Measurements from ENCODE around the gene NCOA5. TPM values are rescaled to one million over a fixed set of nuclear protein-coding genes. Genes with fewer than 3 reads are reported as not detected.

NCOA5 gene
- total RNA-seq, 1 donor from 2014 or later = 40.2 TPM

GRCh38 chr20:46122516-46123481 is 33.0 kb upstream of the NCOA5 start:
- Mint-ChIP-seq H3K36me3 (no peaks in the 10 kb centered on the region), H3K9me3 (no peaks in the 10 kb centered on the region), H3K27ac (no peak overlapping the region), H3K4me3 (no peak overlapping the region), H3K4me1 (peaks cover 4% of the 10 kb centered on the region), H3K27me3 (ENCODE audit: low read depth) (peaks cover 20% of the 10 kb centered on the region)
- DNase-seq (ENCODE audit: low spot score in 2 of 2, unreplicated experiment in 2 of 2) = no peak
- TF ChIP-seq CTCF (IDR thresholded peaks at IDR 0.05; ENCODE audit: unreplicated experiment) = no peak

GRCh38 chr20:46122071-46122470 is 32.3 kb upstream of the NCOA5 start:
- no peak for TF ChIP-seq CTCF (IDR thresholded peaks at IDR 0.05; ENCODE audit: unreplicated experiment)
- no peak overlapping the region for H3K27ac Mint-ChIP-seq
- H3K36me3 Mint-ChIP-seq = no peaks in the 10 kb centered on the region
- no peaks in the 10 kb centered on the region for H3K9me3 Mint-ChIP-seq
- DNase-seq (ENCODE audit: low spot score in 2 of 2, unreplicated experiment in 2 of 2) = no peak
- no peak overlapping the region for H3K4me3 Mint-ChIP-seq
- H3K4me1 Mint-ChIP-seq = peaks cover 7% of the 10 kb centered on the region
- H3K27me3 Mint-ChIP-seq (ENCODE audit: low read depth) = peaks cover 19% of the 10 kb centered on the region

GRCh38 chr20:46121184-46121930 is 31.6 kb upstream of the NCOA5 start:
- peaks cover 7% of the 10 kb centered on the region for H3K4me1 Mint-ChIP-seq
- H3K4me3 Mint-ChIP-seq = no peak overlapping the region
- H3K27ac Mint-ChIP-seq = no peak overlapping the region
- peaks cover 22% of the 10 kb centered on the region for H3K27me3 Mint-ChIP-seq (ENCODE audit: low read depth)
- no peaks in the 10 kb centered on the region for H3K9me3 Mint-ChIP-seq
- no peak for DNase-seq (ENCODE audit: low spot score in 2 of 2, unreplicated experiment in 2 of 2)
- TF ChIP-seq CTCF (IDR thresholded peaks at IDR 0.05; ENCODE audit: unreplicated experiment) = no peak
- no peaks in the 10 kb centered on the region for H3K36me3 Mint-ChIP-seq

- H3K4me3 Mint-ChIP-seq = no peak overlapping the region
- H3K27me3 Mint-ChIP-seq (ENCODE audit: low read depth) = peaks cover 31% of the 10 kb centered on the region
- DNase-seq (ENCODE audit: low spot score in 2 of 2, unreplicated experiment in 2 of 2) = no peak
- H3K9me3 Mint-ChIP-seq = no peaks in the 10 kb centered on the region
- H3K36me3 Mint-ChIP-seq = no peaks in the 10 kb centered on the region
- H3K27ac Mint-ChIP-seq = no peak overlapping the region
- H3K4me1 Mint-ChIP-seq = peaks cover 7% of the 10 kb centered on the region
- no peak for TF ChIP-seq CTCF (IDR thresholded peaks at IDR 0.05; ENCODE audit: unreplicated experiment)
These were observed 30.4 kb upstream of the NCOA5 start for GRCh38 chr20:46120136-46120535.

GRCh38 chr20:46119547-46119946 is 29.8 kb upstream of the NCOA5 start:
- Mint-ChIP-seq H3K4me1 (peaks cover 7% of the 10 kb centered on the region), H3K4me3 (no peak overlapping the region), H3K36me3 (no peaks in the 10 kb centered on the region), H3K27me3 (ENCODE audit: low read depth) (peaks cover 34% of the 10 kb centered on the region), H3K27ac (no peak overlapping the region), H3K9me3 (no peaks in the 10 kb centered on the region)
- DNase-seq (ENCODE audit: low spot score in 2 of 2, unreplicated experiment in 2 of 2) = no peak
- no peak for TF ChIP-seq CTCF (IDR thresholded peaks at IDR 0.05; ENCODE audit: unreplicated experiment)
